Keratinocyte (primary cell): ENCODE measurements around the gene NOB1. TPM values are rescaled to one million over a fixed set of nuclear protein-coding genes. Genes with fewer than 3 reads are reported as not detected.

ENCODE experiments used
- DNase-seq: peaks from one replicate; pipeline ENCODE4 v3.0.0-alpha.2; 2011; ENCODE audit warnings: low read depth, missing footprints, low spot score
- FAIRE-seq: peaks from 2 replicates; lab custom pipeline; 2011; peaks lifted over from hg19 to GRCh38; lab: Jason Lieb, UNC
- H2AFZ ChIP-seq: 2 replicates; pipeline ENCODE4 v1.6.0; 2012; ENCODE audit warnings: low read length, control low read depth, inconsistent platforms; ENCODE audit not compliant: control insufficient read depth
- H3K27ac ChIP-seq: 2 replicates; pipeline ENCODE4 v1.5.1; 2011; ENCODE audit warnings: low read length; ENCODE audit not compliant: control insufficient read depth, insufficient read depth
- H3K27me3 ChIP-seq: 3 replicates; pipeline ENCODE4 v1.6.0; 2011; ENCODE audit warnings: low read length; ENCODE audit not compliant: control insufficient read depth, insufficient read depth; ENCODE audit errors: extremely low read depth
- H3K36me3 ChIP-seq, 2 experiments: 2 replicates in 1 of 2; 3 replicates in 1 of 2; pipeline ENCODE4 v1.5.1; 2011; ENCODE audit warnings: low read length in 2 of 2, mild to moderate bottlenecking in 1 of 2; ENCODE audit not compliant: control insufficient read depth in 2 of 2, insufficient read depth in 2 of 2; ENCODE audit errors: extremely low read depth in 1 of 2
- H3K4me1 ChIP-seq: 3 replicates; pipeline ENCODE4 v1.5.1; 2011; ENCODE audit warnings: low read length; ENCODE audit not compliant: control insufficient read depth, insufficient read depth; ENCODE audit errors: extremely low read depth
- H3K4me2 ChIP-seq: 3 replicates; pipeline ENCODE4 v1.6.0; 2011; ENCODE audit warnings: low read depth, low read length; ENCODE audit not compliant: control insufficient read depth, insufficient read depth; ENCODE audit errors: extremely low read depth
- H3K4me3 ChIP-seq, 3 experiments: fragments of 200-600 bp in 1 of 3; sonication (generic) in 1 of 3; 2 replicates in 2 of 3; 3 replicates in 1 of 3; pipeline ENCODE4 v1.5.1; 2011 to 2016; ENCODE audit warnings: low read length in 3 of 3, mild to moderate bottlenecking in 3 of 3, control low read depth in 2 of 3, inconsistent platforms in 1 of 3, low read depth in 1 of 3, mixed read lengths in 1 of 3, mixed run types in 1 of 3, moderate library complexity in 1 of 3; ENCODE audit not compliant: control insufficient read depth in 2 of 3, insufficient read depth in 2 of 3; ENCODE audit errors: extremely low read depth in 1 of 3
- H3K79me2 ChIP-seq: 2 replicates; pipeline ENCODE4 v1.6.0; 2012; ENCODE audit warnings: low read length; ENCODE audit not compliant: control insufficient read depth, insufficient read depth
- H3K9ac ChIP-seq: 3 replicates; pipeline ENCODE4 v1.6.0; 2011; ENCODE audit warnings: low read length; ENCODE audit not compliant: control insufficient read depth, insufficient read depth; ENCODE audit errors: extremely low read depth
- H3K9me1 ChIP-seq: 3 replicates; pipeline ENCODE4 v1.6.0; 2011; ENCODE audit warnings: low read length; ENCODE audit not compliant: control insufficient read depth, insufficient read depth; ENCODE audit errors: extremely low read depth
- H3K9me3 ChIP-seq: 2 replicates; pipeline ENCODE4 v1.5.1; 2012; ENCODE audit warnings: low read depth, low read length; ENCODE audit not compliant: control insufficient read depth
- H4K20me1 ChIP-seq: 3 replicates; pipeline ENCODE4 v1.6.0; 2011; ENCODE audit warnings: low read length; ENCODE audit not compliant: control insufficient read depth, insufficient read depth; ENCODE audit errors: extremely low read depth
- EZH2 ChIP-seq: IDR thresholded peaks from one replicate; pipeline ENCODE4 v1.6.1; 2012; ENCODE audit warnings: inconsistent platforms, mild to moderate bottlenecking, low read length, moderate library complexity
- dilution Hi-C: fragments of 300-500 bp; cut with MboI; formaldehyde crosslinking; loops from one replicate; pipeline ENCODE4 v1.7.0; 2020; ENCODE audit warnings: low sequenced_read_pairs; ENCODE audit not compliant: extremely low pct_ligation_motif_present
- polyA plus RNA-seq, 5 experiments: library from polyadenylated mRNA; depleted of rRNA in 3 of 5; stranded (reverse) in 3 of 5; stranded (forward) in 1 of 5; unstranded in 1 of 5; fragments of >200 nt; gene quantifications; 1 replicate in 1 of 5; 2 replicates in 3 of 5; 3 replicates in 1 of 5; pipeline versions ENCODE4 v1.2.1 to v1.2.3, GENCODE V29; 2011 to 2012; ENCODE audit warnings: missing spikeins in 2 of 5, low read depth in 1 of 5, low replicate concordance in 1 of 5
- TF ChIP-seq, protein P1 (sequence below), 3 experiments: IDR thresholded peaks in 1 of 3; conservative IDR thresholded peaks in 1 of 3; optimal IDR thresholded peaks in 1 of 3; 2 replicates in 2 of 3; 3 replicates in 1 of 3; pipeline versions ENCODE3 to v1.5.1; 2011; ENCODE audit warnings: low read length in 3 of 3, mild to moderate bottlenecking in 3 of 3, moderate library complexity in 2 of 3, control low read depth in 1 of 3, inconsistent platforms in 1 of 3; ENCODE audit not compliant: insufficient read depth in 2 of 3; ENCODE audit errors: extremely low read depth in 1 of 3

NOB1 gene
- polyA plus RNA-seq, 1 donor (not counting 4 experiments of a cell fraction or from before 2014, with no cell fraction given) = 63.0 TPM

DNA sequence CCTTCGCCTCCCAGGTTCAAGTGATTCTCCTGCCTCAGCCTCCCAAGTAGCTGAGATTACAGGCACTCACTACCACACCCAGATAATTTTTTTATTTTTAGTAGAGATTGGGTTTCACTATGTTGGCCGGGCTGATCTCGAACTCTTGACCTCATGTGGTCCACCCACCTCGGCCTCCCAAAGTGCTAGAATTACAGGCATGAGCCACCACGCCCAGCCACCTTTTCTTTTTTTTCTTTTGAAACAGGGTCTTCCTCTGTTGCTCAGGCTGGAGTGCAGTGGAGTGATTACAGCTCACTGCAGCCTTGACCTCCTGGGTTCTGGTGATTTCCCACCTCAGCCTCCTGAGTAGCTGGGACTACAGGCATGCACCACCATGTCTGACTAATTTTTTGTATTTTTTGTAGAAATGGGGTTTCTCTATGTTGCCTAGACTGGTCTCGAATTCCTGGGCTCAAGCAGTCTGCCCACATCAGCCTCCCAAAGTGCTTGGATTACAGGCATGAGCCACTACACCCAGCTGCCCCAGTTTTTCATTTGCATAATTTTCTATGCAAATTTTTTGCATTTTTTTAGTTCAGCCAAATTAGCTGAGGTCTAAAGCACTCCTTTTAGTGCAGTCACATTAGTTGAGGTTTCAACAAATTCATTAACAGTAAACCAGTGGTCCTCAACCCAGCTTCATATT lies 18.7 kb upstream of the NOB1 start:
- no peaks in the 10 kb centered on the region for H3K9me3 ChIP-seq
- H3K79me2 ChIP-seq = peaks cover 34% of the 10 kb centered on the region
- no peak overlapping the region for H3K9ac ChIP-seq
- no peak for TF ChIP-seq EZH2
- TF ChIP-seq, protein P1, sequence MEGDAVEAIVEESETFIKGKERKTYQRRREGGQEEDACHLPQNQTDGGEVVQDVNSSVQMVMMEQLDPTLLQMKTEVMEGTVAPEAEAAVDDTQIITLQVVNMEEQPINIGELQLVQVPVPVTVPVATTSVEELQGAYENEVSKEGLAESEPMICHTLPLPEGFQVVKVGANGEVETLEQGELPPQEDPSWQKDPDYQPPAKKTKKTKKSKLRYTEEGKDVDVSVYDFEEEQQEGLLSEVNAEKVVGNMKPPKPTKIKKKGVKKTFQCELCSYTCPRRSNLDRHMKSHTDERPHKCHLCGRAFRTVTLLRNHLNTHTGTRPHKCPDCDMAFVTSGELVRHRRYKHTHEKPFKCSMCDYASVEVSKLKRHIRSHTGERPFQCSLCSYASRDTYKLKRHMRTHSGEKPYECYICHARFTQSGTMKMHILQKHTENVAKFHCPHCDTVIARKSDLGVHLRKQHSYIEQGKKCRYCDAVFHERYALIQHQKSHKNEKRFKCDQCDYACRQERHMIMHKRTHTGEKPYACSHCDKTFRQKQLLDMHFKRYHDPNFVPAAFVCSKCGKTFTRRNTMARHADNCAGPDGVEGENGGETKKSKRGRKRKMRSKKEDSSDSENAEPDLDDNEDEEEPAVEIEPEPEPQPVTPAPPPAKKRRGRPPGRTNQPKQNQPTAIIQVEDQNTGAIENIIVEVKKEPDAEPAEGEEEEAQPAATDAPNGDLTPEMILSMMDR (optimal IDR thresholded peaks at IDR 0.05 in 1 of 3, IDR thresholded peaks at IDR 0.05 in 1 of 3, conservative IDR thresholded peaks at IDR 0.05 in 1 of 3; ENCODE audit: extremely low read depth in 1 of 3, insufficient read depth in 2 of 3, low read length in 3 of 3) = no peak
- no peak for FAIRE-seq
- H3K27ac ChIP-seq = no peak overlapping the region
- dilution Hi-C loops = no loop called here
- H4K20me1 ChIP-seq = no peaks in the 10 kb centered on the region
- DNase-seq = no peak
- no peaks in the 10 kb centered on the region for H3K36me3 ChIP-seq
- H3K9me1 ChIP-seq = no peaks in the 10 kb centered on the region
- no peaks in the 10 kb centered on the region for H3K4me1 ChIP-seq
- H3K27me3 ChIP-seq = no peaks in the 10 kb centered on the region
- no peak overlapping the region for H3K4me3 ChIP-seq
- no peak overlapping the region for H3K4me2 ChIP-seq
- H2AFZ ChIP-seq = no peak overlapping the region

DNA sequence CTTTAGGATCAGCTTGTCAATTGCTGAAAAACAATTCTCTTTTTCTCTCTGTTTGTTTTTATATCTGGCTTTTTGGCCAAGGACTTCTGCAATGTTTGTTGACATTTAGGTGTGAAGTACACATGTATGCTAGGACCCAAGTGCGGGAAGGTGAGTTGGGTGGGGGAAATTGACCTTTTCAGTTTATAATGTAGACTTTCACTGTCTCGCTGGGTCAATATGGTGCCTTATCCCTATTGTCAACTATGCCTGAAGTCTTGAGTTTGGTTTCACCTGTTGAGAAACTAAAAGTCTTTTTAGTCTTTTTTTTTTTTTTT lies 16.9 kb upstream of the NOB1 start:
- H3K27ac ChIP-seq = no peak overlapping the region
- dilution Hi-C loops = no loop called here
- no peak overlapping the region for H3K4me3 ChIP-seq
- no peaks in the 10 kb centered on the region for H3K4me1 ChIP-seq
- H3K4me2 ChIP-seq = no peak overlapping the region
- no peak overlapping the region for H3K9ac ChIP-seq
- no peaks in the 10 kb centered on the region for H4K20me1 ChIP-seq
- H3K9me1 ChIP-seq = no peaks in the 10 kb centered on the region
- H2AFZ ChIP-seq = no peak overlapping the region
- DNase-seq (no peak), FAIRE-seq (no peak)
- peaks cover 42% of the 10 kb centered on the region for H3K79me2 ChIP-seq
- no peaks in the 10 kb centered on the region for H3K9me3 ChIP-seq
- H3K27me3 ChIP-seq = no peaks in the 10 kb centered on the region
- H3K36me3 ChIP-seq = no peaks in the 10 kb centered on the region
- TF ChIP-seq EZH2 = no peak
- TF ChIP-seq, protein P1 (optimal IDR thresholded peaks at IDR 0.05 in 1 of 3, IDR thresholded peaks at IDR 0.05 in 1 of 3, conservative IDR thresholded peaks at IDR 0.05 in 1 of 3; ENCODE audit: extremely low read depth in 1 of 3, insufficient read depth in 2 of 3, low read length in 3 of 3) = no peak
